Hepatocyte (in vitro differentiated cells): ENCODE results near the gene PLEKHG3. TPM values are rescaled to one million over a fixed set of nuclear protein-coding genes. Genes with fewer than 3 reads are reported as not detected.

Source experiments
- DNase-seq: peaks from one replicate; pipeline ENCODE4 v3.0.0-alpha.2; 2016; ENCODE audit warnings: low spot score
- H2AFZ ChIP-seq: fragments of 200-600 bp; sonication (generic); 2 replicates; pipeline ENCODE4 v1.6.0; 2016; ENCODE audit warnings: antibody characterized with exemption, mild to moderate bottlenecking
- H3K27ac ChIP-seq: fragments of 200-600 bp; sonication (generic); 2 replicates; pipeline ENCODE4 v1.5.1; 2016; ENCODE audit warnings: mild to moderate bottlenecking
- H3K27me3 ChIP-seq: fragments of 200-600 bp; sonication (generic); 2 replicates; pipeline ENCODE4 v1.6.1; 2016
- H3K36me3 ChIP-seq: fragments of 200-600 bp; sonication (generic); replicated peaks from 2 replicates; pipeline ENCODE4 v1.5.1; 2016; ENCODE audit warnings: low read depth; ENCODE audit not compliant: insufficient read depth
- H3K4me1 ChIP-seq: fragments of 200-600 bp; sonication (generic); 2 replicates; pipeline ENCODE4 v1.5.1; 2016; ENCODE audit warnings: mild to moderate bottlenecking, moderate library complexity; ENCODE audit not compliant: insufficient read depth
- H3K4me2 ChIP-seq: fragments of 200-600 bp; sonication (generic); 2 replicates; pipeline ENCODE4 v1.6.0; 2016
- H3K4me3 ChIP-seq: fragments of 200-600 bp; sonication (generic); 2 replicates; pipeline ENCODE4 v1.5.1; 2016; ENCODE audit warnings: mild to moderate bottlenecking
- H3K79me2 ChIP-seq: fragments of 200-600 bp; sonication (generic); 2 replicates; pipeline ENCODE4 v1.6.0; 2017; ENCODE audit warnings: mild to moderate bottlenecking
- H3K9me2 ChIP-seq: fragments of 200-600 bp; sonication (generic); replicated peaks from 2 replicates; pipeline ENCODE4 v1.6.0; 2017; ENCODE audit warnings: mild to moderate bottlenecking; ENCODE audit not compliant: insufficient read depth
- H3K9me3 ChIP-seq: fragments of 200-600 bp; sonication (generic); 2 replicates; pipeline ENCODE4 v1.5.1; 2016; ENCODE audit warnings: low read depth, mild to moderate bottlenecking
- H4K20me1 ChIP-seq: fragments of 200-600 bp; sonication (generic); 2 replicates; pipeline ENCODE4 v1.6.0; 2016; ENCODE audit warnings: mild to moderate bottlenecking; ENCODE audit not compliant: insufficient read depth, poor library complexity, severe bottlenecking
- EZH2 ChIP-seq: fragments of 200-600 bp; sonication (generic); IDR thresholded peaks from 2 replicates; pipeline ENCODE4 v1.6.1; 2016; ENCODE audit warnings: antibody characterized with exemption, mild to moderate bottlenecking, borderline replicate concordance
- EZH2phosphoT487 ChIP-seq: fragments of 200-600 bp; sonication (generic); IDR thresholded peaks from one replicate; pipeline ENCODE4 v1.6.1; 2018; ENCODE audit warnings: antibody characterized with exemption, mild to moderate bottlenecking, low read depth, moderate library complexity; ENCODE audit not compliant: unreplicated experiment, severe bottlenecking
- WGBS: methylation state at CpG from one replicate; pipeline ENCODE4 v1.1.6; 2016; ENCODE audit warnings: low lambda C conversion rate; ENCODE audit errors: missing lambda C conversion rate; 5-methylcytosine and 5-hydroxymethylcytosine counted together
- polyA plus RNA-seq: library from polyadenylated mRNA; unstranded; fragments of >200 nt; fragmentation: Nextera tagmentation; extraction: Ambion mirVana; gene quantifications from 2 replicates; pipeline ENCODE4 v1.2.1, GENCODE V29; 2016
- total RNA-seq: library from RNA; depleted of rRNA; stranded (reverse); fragments of >200 nt; gene quantifications from 2 replicates; pipeline ENCODE4 v1.2.3, GENCODE V29; 2014
- TF ChIP-seq, protein P1 (sequence below): fragments of 200-600 bp; sonication (generic); IDR thresholded peaks from 2 replicates; pipeline ENCODE4 v1.5.1; 2016; ENCODE audit warnings: antibody characterized with exemption, mild to moderate bottlenecking; ENCODE audit not compliant: poor library complexity

PLEKHG3 gene
- total and polyA plus RNA-seq, 2 experiments from 2014 or later = 42.7 to 54.2 TPM

DNA sequence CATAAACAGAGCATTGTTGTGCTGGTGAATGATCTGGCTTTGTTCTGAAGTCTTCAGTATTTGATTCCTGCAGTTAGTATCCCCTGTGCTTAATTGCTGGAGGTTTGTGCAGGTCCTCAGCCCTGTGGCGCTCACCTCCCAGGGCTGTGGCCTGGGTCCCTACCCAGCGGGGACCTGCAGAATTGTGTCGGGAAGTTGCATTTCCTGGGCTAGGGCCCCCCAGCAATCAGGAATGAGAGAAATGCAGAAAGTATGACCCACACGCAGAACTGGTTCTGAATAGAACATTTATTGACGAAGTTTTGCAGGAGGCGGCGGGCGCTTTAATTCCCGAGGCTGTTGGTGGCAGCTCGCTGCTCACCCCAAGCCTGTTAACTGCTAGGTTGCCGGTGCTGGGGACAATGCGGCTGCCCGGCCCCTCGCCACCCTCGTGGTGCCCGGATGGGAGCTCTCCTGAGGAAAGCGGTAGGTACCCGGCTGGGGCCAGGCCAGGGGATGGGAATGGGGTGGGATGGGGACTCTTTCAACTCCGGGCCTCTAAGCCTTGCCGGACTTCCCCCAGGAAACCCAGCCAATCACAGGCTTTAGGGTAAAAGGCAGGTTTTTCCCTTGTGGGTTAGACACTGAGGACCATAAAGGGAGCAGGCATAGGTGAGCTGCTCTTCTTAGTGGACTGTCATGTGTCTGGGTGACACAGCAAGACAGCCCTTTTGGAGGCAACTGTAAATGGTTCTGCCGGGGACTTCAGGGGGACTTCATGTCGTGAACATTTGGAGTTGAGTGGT is 11.6 kb downstream of the PLEKHG3 start:
- Histone ChIP-seq H3K4me2 (peak overlapping the region; percentile 76), H3K79me2 (peaks cover 97% of the 10 kb centered on the region), H4K20me1 (peaks cover 3% of the 10 kb centered on the region), H2AFZ (no peak overlapping the region), H3K4me1 (peaks cover 55% of the 10 kb centered on the region), H3K9me3 (no peaks in the 10 kb centered on the region), H3K27ac (peak overlapping the region; percentile 94), H3K27me3 (no peaks in the 10 kb centered on the region), H3K36me3 (no peaks in the 10 kb centered on the region), H3K9me2 (no peaks in the 10 kb centered on the region), H3K4me3 (no peak overlapping the region)
- TF ChIP-seq, protein P1, sequence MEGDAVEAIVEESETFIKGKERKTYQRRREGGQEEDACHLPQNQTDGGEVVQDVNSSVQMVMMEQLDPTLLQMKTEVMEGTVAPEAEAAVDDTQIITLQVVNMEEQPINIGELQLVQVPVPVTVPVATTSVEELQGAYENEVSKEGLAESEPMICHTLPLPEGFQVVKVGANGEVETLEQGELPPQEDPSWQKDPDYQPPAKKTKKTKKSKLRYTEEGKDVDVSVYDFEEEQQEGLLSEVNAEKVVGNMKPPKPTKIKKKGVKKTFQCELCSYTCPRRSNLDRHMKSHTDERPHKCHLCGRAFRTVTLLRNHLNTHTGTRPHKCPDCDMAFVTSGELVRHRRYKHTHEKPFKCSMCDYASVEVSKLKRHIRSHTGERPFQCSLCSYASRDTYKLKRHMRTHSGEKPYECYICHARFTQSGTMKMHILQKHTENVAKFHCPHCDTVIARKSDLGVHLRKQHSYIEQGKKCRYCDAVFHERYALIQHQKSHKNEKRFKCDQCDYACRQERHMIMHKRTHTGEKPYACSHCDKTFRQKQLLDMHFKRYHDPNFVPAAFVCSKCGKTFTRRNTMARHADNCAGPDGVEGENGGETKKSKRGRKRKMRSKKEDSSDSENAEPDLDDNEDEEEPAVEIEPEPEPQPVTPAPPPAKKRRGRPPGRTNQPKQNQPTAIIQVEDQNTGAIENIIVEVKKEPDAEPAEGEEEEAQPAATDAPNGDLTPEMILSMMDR = no peak
- TF ChIP-seq EZH2 (no peak), EZH2phosphoT487 (no peak)
- DNase-seq = no peak
- WGBS = 22% methylated on average over 22 of the region's 22 CpGs

DNA sequence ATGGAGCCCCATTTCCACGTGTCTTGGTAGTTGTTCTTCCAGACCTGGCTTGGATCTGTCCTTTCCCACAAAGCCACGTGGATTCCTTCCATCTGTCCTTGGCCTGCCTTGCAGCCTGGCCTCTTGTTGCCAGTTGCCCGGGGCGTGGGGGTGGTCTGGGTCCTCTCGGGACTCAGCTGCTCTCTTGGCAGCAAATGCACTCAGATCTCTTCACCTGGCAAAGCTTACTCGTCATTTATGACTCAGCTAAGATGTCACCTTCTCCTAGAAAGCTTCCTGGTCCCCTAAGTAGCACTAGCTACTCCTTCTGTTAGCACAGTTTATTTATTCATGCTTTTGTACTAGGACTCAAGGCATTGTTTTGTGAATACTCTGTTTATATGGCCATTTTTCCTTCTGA is 13.6 kb downstream of the PLEKHG3 start:
- 49% methylated on average over 6 of the region's 6 CpGs for WGBS
- DNase-seq = no peak
- H3K27me3 ChIP-seq = no peaks in the 10 kb centered on the region
- TF ChIP-seq EZH2 (no peak), EZH2phosphoT487 (no peak)
- TF ChIP-seq, protein P1 = no peak
- H2AFZ ChIP-seq = no peak overlapping the region
- no peak overlapping the region for H3K4me3 ChIP-seq
- peaks cover 75% of the 10 kb centered on the region for H3K4me1 ChIP-seq
- no peaks in the 10 kb centered on the region for H3K9me3 ChIP-seq
- H3K36me3 ChIP-seq = no peaks in the 10 kb centered on the region
- H3K79me2 ChIP-seq = peaks cover 97% of the 10 kb centered on the region
- H3K4me2 ChIP-seq = peak overlapping the region; percentile 76
- H4K20me1 ChIP-seq = peaks cover 3% of the 10 kb centered on the region
- no peaks in the 10 kb centered on the region for H3K9me2 ChIP-seq
- peak overlapping the region; percentile 94 for H3K27ac ChIP-seq

DNA sequence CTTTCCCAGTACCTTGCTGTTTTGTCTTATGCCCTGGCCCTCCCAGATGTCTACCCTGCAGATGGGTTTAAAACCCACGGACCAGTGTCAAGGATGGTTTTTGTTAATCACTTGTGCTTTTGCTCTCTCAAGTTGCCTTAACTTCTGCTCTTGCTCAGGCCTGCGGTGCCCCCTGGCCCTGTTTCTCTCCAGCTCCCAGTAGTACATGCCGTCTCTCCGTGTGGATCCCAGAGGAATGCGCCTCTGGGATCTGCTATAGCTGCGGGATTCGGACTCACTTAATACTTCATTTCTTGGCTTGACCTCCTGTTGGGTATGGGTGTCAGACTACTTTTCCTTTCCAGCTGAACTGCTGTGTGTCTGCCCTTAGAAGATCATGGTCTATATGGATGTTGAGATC is 14.5 kb downstream of the PLEKHG3 start:
- H3K4me1 ChIP-seq = peaks cover 82% of the 10 kb centered on the region
- H2AFZ ChIP-seq = no peak overlapping the region
- peaks cover 97% of the 10 kb centered on the region for H3K79me2 ChIP-seq
- peak overlapping the region; percentile 57 for H3K4me2 ChIP-seq
- peak overlapping the region; percentile 94 for H3K27ac ChIP-seq
- no peaks in the 10 kb centered on the region for H3K27me3 ChIP-seq
- H4K20me1 ChIP-seq = peaks cover 3% of the 10 kb centered on the region
- H3K9me2 ChIP-seq = no peaks in the 10 kb centered on the region
- no peaks in the 10 kb centered on the region for H3K9me3 ChIP-seq
- H3K4me3 ChIP-seq = no peak overlapping the region
- H3K36me3 ChIP-seq = no peaks in the 10 kb centered on the region
- 78% methylated on average over 7 of the region's 7 CpGs for whole genome bisulfite sequencing
- TF ChIP-seq, protein P1 = no peak
- TF ChIP-seq EZH2phosphoT487 (no peak), EZH2 (no peak)
- DNase-seq = no peak
